GM23248 (cell line): ENCODE measurements around the gene NAT8L.

Experiments used
- EZH2 ChIP-seq: fragments of 200-600 bp; sonication (generic); IDR thresholded peaks from 2 replicates; pipeline ENCODE4 v1.6.1; 2018; ENCODE audit warnings: antibody characterized with exemption, mild to moderate bottlenecking; ENCODE audit not compliant: insufficient read depth, poor library complexity, severe bottlenecking
- EZH2phosphoT487 ChIP-seq: fragments of 200-600 bp; sonication (generic); IDR thresholded peaks from 2 replicates; pipeline ENCODE4 v1.6.1; 2018; ENCODE audit warnings: antibody characterized with exemption, moderate library complexity, mild to moderate bottlenecking, low read depth; ENCODE audit not compliant: insufficient read depth

- TF ChIP-seq EZH2phosphoT487 (no peak), EZH2 (no peak)
Measured at GRCh38 chr4:2051086-2051485, 8.0 kb upstream of the NAT8L start.
